Endometrium (tissue), 2 donors: ENCODE results near the gene KCND2.
"Not testable (repeated sequence)": the region's sequence is repeated elsewhere in the genome, so short reads cannot be mapped to it uniquely, and the experiment has no call there.

Source experiments
- FAIRE-seq: peaks from 2 replicates; lab custom pipeline; 2012; peaks lifted over from hg19 to GRCh38; lab: Jason Lieb, UNC
- donor health status: control.
- donor health status: control.

KCND2 gene

GRCh38 chr7:120272701-120273475 is at the start of gene KCND2:
TSS of gene KCND2 (plus strand) at chr7:120273175.
- no peak for FAIRE-seq

- FAIRE-seq: no peak
Observed at GRCh38 chr7:120226188-120226587, 46.8 kb upstream of the KCND2 start.

- no peak for FAIRE-seq
Observed at GRCh38 chr7:120227255-120227654, 45.7 kb upstream of the KCND2 start.

GRCh38 chr7:120229084-120229483 is 43.9 kb upstream of the KCND2 start:
- FAIRE-seq: no peak

GRCh38 chr7:120233338-120233737 is 39.6 kb upstream of the KCND2 start:
- no peak for FAIRE-seq

GRCh38 chr7:120240350-120240749 is 32.6 kb upstream of the KCND2 start:
- not testable (repeated sequence) for FAIRE-seq

DNA sequence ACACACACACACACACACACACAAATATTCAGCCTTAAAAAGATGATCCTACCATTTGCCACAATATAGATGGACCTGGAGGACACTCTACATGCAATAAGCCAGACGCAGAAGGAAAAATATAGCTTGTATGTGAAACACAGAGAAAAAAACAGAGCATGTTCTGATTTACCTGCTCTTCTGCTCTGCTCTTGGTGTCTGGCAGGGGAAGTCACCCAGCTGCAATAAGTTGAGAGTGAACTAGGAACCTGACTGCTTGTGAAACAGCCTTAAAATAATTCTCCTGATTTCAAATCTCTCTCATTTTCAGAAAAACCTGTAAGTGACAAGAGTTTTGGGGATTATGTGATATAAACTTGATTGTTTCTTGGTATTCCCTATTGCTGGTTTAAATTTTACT is 31.0 kb upstream of the KCND2 start:
- no peak for FAIRE-seq

GRCh38 chr7:120254845-120255244 is 18.1 kb upstream of the KCND2 start:
- no peak for FAIRE-seq

- FAIRE-seq: no peak
Observed at GRCh38 chr7:120256344-120257070, 16.5 kb upstream of the KCND2 start.

DNA sequence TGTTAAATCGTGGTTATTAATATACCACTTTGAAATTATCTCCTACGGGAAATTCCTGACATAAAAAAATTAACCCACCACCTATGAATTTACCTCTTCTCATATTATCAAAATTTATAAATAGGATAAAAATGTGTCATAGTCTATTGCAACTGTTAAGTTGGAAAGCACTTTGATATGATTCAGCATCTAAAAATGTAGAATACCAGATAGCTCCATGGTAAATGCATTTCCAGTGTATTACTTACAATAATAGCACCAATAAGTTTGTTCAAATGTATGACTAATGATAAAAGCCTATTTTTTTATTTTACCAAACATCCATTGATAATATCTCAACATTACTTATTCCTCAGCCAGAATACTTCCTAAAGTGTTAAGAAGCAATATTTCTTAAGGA is 13.6 kb upstream of the KCND2 start:
- no peak for FAIRE-seq

- no peak for FAIRE-seq
Observed at GRCh38 chr7:120260111-120260510, 12.9 kb upstream of the KCND2 start.

DNA sequence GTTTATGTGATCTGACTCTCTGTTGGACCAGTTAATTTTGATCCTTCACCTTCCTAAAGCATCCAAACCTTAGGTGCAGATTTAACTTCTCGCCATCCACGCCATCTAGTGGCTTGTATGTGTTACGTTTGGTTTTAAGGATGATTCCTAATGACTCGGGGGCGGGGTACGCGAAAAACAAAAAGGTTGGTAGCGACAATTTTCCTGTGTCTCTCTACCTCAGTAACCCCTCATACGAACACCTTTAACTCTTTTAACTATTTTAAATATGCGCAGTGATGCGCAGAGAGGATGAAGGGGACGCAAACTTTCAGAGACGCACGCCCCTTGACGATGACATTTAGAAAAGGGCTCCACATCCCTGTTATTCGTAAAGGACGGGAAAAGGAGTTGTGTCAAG is 714 bp upstream of the KCND2 start:
- FAIRE-seq: no peak

DNA sequence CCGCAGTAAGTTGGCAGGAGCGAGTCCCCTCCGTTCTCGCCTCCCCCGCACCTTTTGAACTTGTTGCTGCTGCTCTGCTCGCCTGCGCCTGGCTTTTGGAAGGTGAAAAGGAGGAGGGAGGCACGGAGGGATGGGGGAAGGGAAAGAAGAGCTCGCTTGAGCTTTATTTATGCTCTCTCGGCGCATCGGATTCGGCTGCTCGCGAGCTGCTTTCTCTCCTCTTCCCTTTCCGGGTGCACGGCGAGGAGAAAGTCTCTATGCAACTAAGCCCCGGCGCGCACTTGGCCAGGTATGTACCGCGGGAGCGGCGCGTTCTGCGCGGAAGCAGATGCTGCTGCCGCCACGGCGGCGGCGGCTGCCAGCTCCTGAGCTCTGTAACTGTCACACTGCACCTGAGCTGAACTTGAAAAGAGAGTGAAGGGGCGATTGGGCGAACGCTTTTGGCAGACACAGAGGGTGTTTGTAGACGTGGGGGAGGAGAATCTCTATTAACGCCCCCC is 551 bp downstream of the KCND2 start:
- FAIRE-seq: no peak

- no peak for FAIRE-seq
Observed at GRCh38 chr7:120274482-120274881, 1.5 kb downstream of the KCND2 start.

GRCh38 chr7:120274899-120275298 is 1.9 kb downstream of the KCND2 start:
- no peak for FAIRE-seq

GRCh38 chr7:120276720-120277119 is 3.7 kb downstream of the KCND2 start:
- no peak for FAIRE-seq

GRCh38 chr7:120278773-120279172 is 5.8 kb downstream of the KCND2 start:
- FAIRE-seq: no peak

GRCh38 chr7:120280743-120281142 is 7.8 kb downstream of the KCND2 start:
- FAIRE-seq: no peak

GRCh38 chr7:120293027-120293426 is 20.1 kb downstream of the KCND2 start:
- no peak for FAIRE-seq

GRCh38 chr7:120302190-120302589 is 29.2 kb downstream of the KCND2 start:
- FAIRE-seq: no peak

DNA sequence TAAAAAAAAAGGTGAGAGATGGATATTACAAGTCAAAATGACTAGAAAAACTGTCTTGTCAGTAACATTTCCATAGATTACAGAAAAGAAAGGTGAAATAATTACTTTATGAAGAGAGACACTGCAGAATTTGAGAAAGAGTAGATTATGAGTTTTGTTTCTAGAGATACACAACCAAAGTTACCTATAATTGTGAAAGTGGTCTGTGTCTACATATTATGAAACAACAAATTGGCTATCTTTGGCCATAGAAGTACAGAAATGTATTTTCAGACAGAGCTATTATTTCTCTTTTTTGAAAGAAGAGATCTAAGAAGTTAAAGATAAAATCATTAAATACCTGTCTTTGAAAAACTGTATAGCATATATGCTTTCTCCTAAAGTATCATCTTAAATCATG is 30.1 kb downstream of the KCND2 start:
- FAIRE-seq: no peak

- no peak for FAIRE-seq
Observed at GRCh38 chr7:120304674-120305073, 31.7 kb downstream of the KCND2 start.

- no peak for FAIRE-seq
Observed at GRCh38 chr7:120307991-120308545, 35.1 kb downstream of the KCND2 start.
